Endothelial cell of umbilical vein (primary cell): ENCODE results near the gene MED13. TPM values are rescaled to one million over a fixed set of nuclear protein-coding genes. Genes with fewer than 3 reads are reported as not detected.

ENCODE experiments used
- BruUV-seq: library from RNA; stranded (reverse); fragments of 400-500 nt; replicated peaks from 2 replicates; lab custom pipeline; 2021; lab: Mats Ljungman, UMichigan
- CTCF ChIA-PET: fragments of 300-600, 350-600 bp; sonication (Branson Sonifier 250); formaldehyde crosslinking; loops from one replicate; lab custom pipeline; 2021; ENCODE audit warnings: antibody characterized with exemption, inconsistent platforms; lab: Charles Lee
- POLR2A ChIA-PET: fragments of 300-600, 350-600 bp; sonication (Branson Sonifier 250); formaldehyde crosslinking; loops from one replicate; lab custom pipeline; 2021; ENCODE audit warnings: antibody characterized with exemption, inconsistent platforms; lab: Charles Lee
- DNase-seq: peaks from one replicate; pipeline ENCODE4 v3.0.0-alpha.2; 2011; ENCODE audit warnings: low read depth, low spot score
- FAIRE-seq: peaks from 2 replicates; lab custom pipeline; 2011; peaks lifted over from hg19 to GRCh38; lab: Jason Lieb, UNC
- H2AFZ ChIP-seq: 2 replicates; pipeline ENCODE4 v1.6.0; 2012; ENCODE audit warnings: low read depth, low read length, control low read depth, inconsistent platforms
- H3K27ac ChIP-seq: 2 replicates; pipeline ENCODE4 v1.5.1; 2011; ENCODE audit warnings: low read depth, mild to moderate bottlenecking, control low read depth, low read length, moderate library complexity; ENCODE audit not compliant: insufficient read depth
- H3K27me3 ChIP-seq, 2 experiments: 2 replicates each; pipeline versions ENCODE4 v1.6.0 to v1.6.1; 2011; ENCODE audit warnings: low read length in 2 of 2, mixed read lengths in 1 of 2; ENCODE audit not compliant: control insufficient read depth in 2 of 2, insufficient read depth in 2 of 2
- H3K36me3 ChIP-seq, 2 experiments: 2 replicates in 1 of 2; 3 replicates in 1 of 2; pipeline ENCODE4 v1.5.1; 2011; ENCODE audit warnings: low read length in 2 of 2, mild to moderate bottlenecking in 1 of 2, moderate library complexity in 1 of 2; ENCODE audit not compliant: control insufficient read depth in 2 of 2, insufficient read depth in 2 of 2; ENCODE audit errors: extremely low read depth in 1 of 2
- H3K4me1 ChIP-seq: 3 replicates; pipeline ENCODE4 v1.5.1; 2011; ENCODE audit warnings: mild to moderate bottlenecking, low read length; ENCODE audit not compliant: control insufficient read depth, insufficient read depth; ENCODE audit errors: extremely low read depth
- H3K4me2 ChIP-seq: 2 replicates; pipeline ENCODE4 v1.6.1; 2011; ENCODE audit warnings: low read length, control low read depth, mixed read lengths; ENCODE audit not compliant: insufficient read depth
- H3K4me3 ChIP-seq, 3 experiments: fragments of 200-600 bp in 1 of 3; sonication (generic), shearing (Covaris generic) in 1 of 3; replicated peaks in 1 of 3; 2 replicates each; pipeline ENCODE4 v1.5.1; 2011 to 2016; ENCODE audit warnings: control low read depth in 3 of 3, low read length in 3 of 3, mild to moderate bottlenecking in 2 of 3, inconsistent platforms in 1 of 3, low read depth in 1 of 3, moderate library complexity in 1 of 3; ENCODE audit not compliant: insufficient read depth in 1 of 3
- H3K79me2 ChIP-seq: 2 replicates; pipeline ENCODE4 v1.6.0; 2012; ENCODE audit warnings: low read length, inconsistent platforms; ENCODE audit not compliant: control insufficient read depth, insufficient read depth
- H3K9ac ChIP-seq: replicated peaks from 2 replicates; pipeline ENCODE3; 2011; ENCODE audit warnings: low read length, control low read depth; ENCODE audit not compliant: insufficient read depth; ENCODE audit errors: extremely low read depth
- H3K9me1 ChIP-seq: replicated peaks from 3 replicates; pipeline ENCODE4 v1.6.0; 2011; ENCODE audit warnings: mild to moderate bottlenecking, low read length; ENCODE audit not compliant: control insufficient read depth, insufficient read depth; ENCODE audit errors: extremely low read depth
- H3K9me3 ChIP-seq: replicated peaks from 2 replicates; pipeline ENCODE4 v1.5.1; 2012; ENCODE audit warnings: low read length, inconsistent platforms; ENCODE audit not compliant: control insufficient read depth, insufficient read depth
- H4K20me1 ChIP-seq: replicated peaks from 2 replicates; pipeline ENCODE3; 2011; ENCODE audit warnings: mild to moderate bottlenecking, low read length; ENCODE audit not compliant: control insufficient read depth, insufficient read depth; ENCODE audit errors: extremely low read depth
- EZH2 ChIP-seq: IDR thresholded peaks from 2 replicates; pipeline ENCODE4 v1.6.1; 2012; ENCODE audit warnings: borderline replicate concordance, low read depth, mild to moderate bottlenecking, moderate library complexity, low read length, inconsistent platforms; ENCODE audit not compliant: severe bottlenecking
- FOS ChIP-seq: IDR thresholded peaks from 2 replicates; pipeline ENCODE4 v1.6.1; 2011; ENCODE audit warnings: mild to moderate bottlenecking, low read length, moderate library complexity, borderline replicate concordance; ENCODE audit not compliant: insufficient read depth
- GATA2 ChIP-seq: IDR thresholded peaks from 2 replicates; pipeline ENCODE4 v1.7.0; 2011; ENCODE audit warnings: low read depth, mild to moderate bottlenecking, moderate library complexity, mixed read lengths, low read length; ENCODE audit not compliant: insufficient read length, insufficient read depth
- JUN ChIP-seq: IDR thresholded peaks from 2 replicates; pipeline ENCODE4 v1.6.1; 2011; ENCODE audit warnings: borderline replicate concordance, low read depth; ENCODE audit not compliant: insufficient read length, insufficient read depth
- MAX ChIP-seq: IDR thresholded peaks from 2 replicates; pipeline ENCODE4 v1.6.1; 2011; ENCODE audit not compliant: insufficient read depth, insufficient read length
- MYC ChIP-seq: IDR thresholded peaks from one replicate; pipeline ENCODE4 v1.6.1; 2011; ENCODE audit warnings: mild to moderate bottlenecking, low read depth, low read length
- POLR2A ChIP-seq: IDR thresholded peaks from 2 replicates; pipeline ENCODE4 v1.6.1; 2012; ENCODE audit warnings: low read depth, mild to moderate bottlenecking, control low read depth, low read length
- POLR2AphosphoS5 ChIP-seq: IDR thresholded peaks from 2 replicates; pipeline ENCODE4 v1.6.1; 2012; ENCODE audit warnings: low read depth, mild to moderate bottlenecking, control low read depth, low read length, moderate library complexity; ENCODE audit not compliant: insufficient read depth
- dilution Hi-C: fragments of 300-500 bp; cut with MboI; formaldehyde crosslinking; loops from one replicate; pipeline ENCODE4 v1.15.0; 2019; ENCODE audit warnings: low sequenced_read_pairs; ENCODE audit not compliant: extremely low pct_ligation_motif_present
- intact Hi-C: fragments of 100-400 bp; cut with micrococcal nuclease; formaldehyde crosslinking; loops from one replicate; pipeline ENCODE4 v1.10.0; 2022
- polyA plus RNA-seq, 4 experiments: library from polyadenylated mRNA; depleted of rRNA in 3 of 4; stranded (reverse) in 3 of 4; unstranded in 1 of 4; fragments of >200 nt; gene quantifications; 2 replicates each; pipeline versions ENCODE4 v1.2.1 to v1.2.3, GENCODE V29; 2011 to 2012; ENCODE audit warnings: missing spikeins in 1 of 4
- total RNA-seq: library from RNA; stranded (reverse); gene quantifications from 2 replicates; pipeline ENCODE4 v1.2.3, GENCODE V29; 2021
- TF ChIP-seq, protein P1 (sequence below), 2 donors: IDR thresholded peaks; 1 replicate in 1 of 2; 2 replicates in 1 of 2; pipeline ENCODE4 v1.5.1; 2011; ENCODE audit warnings: low read length in 2 of 2, mild to moderate bottlenecking in 2 of 2, moderate library complexity in 2 of 2, control low read depth in 1 of 2, inconsistent platforms in 1 of 2, low read depth in 1 of 2; ENCODE audit not compliant: insufficient read depth in 1 of 2; ENCODE audit errors: extremely low read depth in 1 of 2

Gene MED13
- total and polyA plus RNA-seq, 2 donors (not counting 3 experiments of a cell fraction or from before 2014, with no cell fraction given) = 11.6 to 49.6 TPM

DNA sequence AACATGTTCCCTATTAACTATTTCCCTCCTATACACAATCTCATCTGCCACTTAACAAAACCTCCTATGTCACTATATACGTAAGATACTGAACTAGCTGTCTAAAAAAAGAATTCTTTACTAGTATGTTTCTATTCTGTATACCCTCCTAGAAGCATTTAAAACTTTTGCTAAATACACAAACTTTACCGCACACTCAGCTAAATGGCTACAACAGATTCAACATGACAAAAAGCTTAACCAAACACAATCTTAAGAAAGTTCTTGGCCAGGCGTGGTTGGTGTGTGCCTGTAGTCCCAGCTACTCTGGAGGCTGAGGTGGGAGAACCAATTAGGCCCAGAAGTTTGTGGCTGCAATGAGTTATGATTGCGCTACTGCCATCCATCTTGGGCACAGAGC, 20.0 kb downstream of the MED13 start:
- TF ChIP-seq MAX (no peak), POLR2A (no peak), JUN (no peak), MYC (no peak), EZH2 (no peak), FOS (no peak), GATA2 (no peak), POLR2AphosphoS5 (no peak)
- TF ChIP-seq, protein P1, sequence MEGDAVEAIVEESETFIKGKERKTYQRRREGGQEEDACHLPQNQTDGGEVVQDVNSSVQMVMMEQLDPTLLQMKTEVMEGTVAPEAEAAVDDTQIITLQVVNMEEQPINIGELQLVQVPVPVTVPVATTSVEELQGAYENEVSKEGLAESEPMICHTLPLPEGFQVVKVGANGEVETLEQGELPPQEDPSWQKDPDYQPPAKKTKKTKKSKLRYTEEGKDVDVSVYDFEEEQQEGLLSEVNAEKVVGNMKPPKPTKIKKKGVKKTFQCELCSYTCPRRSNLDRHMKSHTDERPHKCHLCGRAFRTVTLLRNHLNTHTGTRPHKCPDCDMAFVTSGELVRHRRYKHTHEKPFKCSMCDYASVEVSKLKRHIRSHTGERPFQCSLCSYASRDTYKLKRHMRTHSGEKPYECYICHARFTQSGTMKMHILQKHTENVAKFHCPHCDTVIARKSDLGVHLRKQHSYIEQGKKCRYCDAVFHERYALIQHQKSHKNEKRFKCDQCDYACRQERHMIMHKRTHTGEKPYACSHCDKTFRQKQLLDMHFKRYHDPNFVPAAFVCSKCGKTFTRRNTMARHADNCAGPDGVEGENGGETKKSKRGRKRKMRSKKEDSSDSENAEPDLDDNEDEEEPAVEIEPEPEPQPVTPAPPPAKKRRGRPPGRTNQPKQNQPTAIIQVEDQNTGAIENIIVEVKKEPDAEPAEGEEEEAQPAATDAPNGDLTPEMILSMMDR (IDR thresholded peaks at IDR 0.05; ENCODE audit: extremely low read depth in 1 of 2, insufficient read depth in 1 of 2, low read depth in 1 of 2, low read length in 2 of 2) = no peak
- CTCF ChIA-PET = interaction anchor here (1.8 to 2.4 kb wide), 2 partner anchors 8 to 21 kb away, joined by 6 to 7 read pairs; no protein-coding TSS in a partner anchor
- no TSS peak for BruUV-seq

More for the DNA sequence above, 20.0 kb downstream of the MED13 start:
- no peak overlapping the region for H3K4me2 ChIP-seq
- no peaks in the 10 kb centered on the region for H3K4me1 ChIP-seq
- no peak overlapping the region for H3K27ac ChIP-seq
- H3K79me2 ChIP-seq = peaks cover 71% of the 10 kb centered on the region
- H3K9me1 ChIP-seq = no peaks in the 10 kb centered on the region
- peaks cover 2 to 4% of the 10 kb centered on the region in 2 experiments for H3K36me3 ChIP-seq
- FAIRE-seq (no peak), DNase-seq (no peak)
- no peaks in the 10 kb centered on the region for H3K27me3 ChIP-seq
- no peak overlapping the region for H2AFZ ChIP-seq
- dilution Hi-C loops = no loop called here
- no peak overlapping the region for H3K9ac ChIP-seq
- no peak overlapping the region for H3K4me3 ChIP-seq
- POLR2A ChIA-PET = no interaction called here
- H3K9me3 ChIP-seq = no peaks in the 10 kb centered on the region
- H4K20me1 ChIP-seq = peaks cover 11% of the 10 kb centered on the region
- intact Hi-C loops = no loop called here
